Activated gamma-delta T cell treated with anti-CD3 and anti-CD28 coated beads, Interleukin-2, amount 50 U/mL, for 16 hours (primary cell): ENCODE data around the gene NRP1.

Experiments
- DNase-seq: peaks from one replicate; pipeline ENCODE4 v3.0.0-alpha.2; 2020; ENCODE audit warnings: low read depth

NRP1 gene

DNA sequence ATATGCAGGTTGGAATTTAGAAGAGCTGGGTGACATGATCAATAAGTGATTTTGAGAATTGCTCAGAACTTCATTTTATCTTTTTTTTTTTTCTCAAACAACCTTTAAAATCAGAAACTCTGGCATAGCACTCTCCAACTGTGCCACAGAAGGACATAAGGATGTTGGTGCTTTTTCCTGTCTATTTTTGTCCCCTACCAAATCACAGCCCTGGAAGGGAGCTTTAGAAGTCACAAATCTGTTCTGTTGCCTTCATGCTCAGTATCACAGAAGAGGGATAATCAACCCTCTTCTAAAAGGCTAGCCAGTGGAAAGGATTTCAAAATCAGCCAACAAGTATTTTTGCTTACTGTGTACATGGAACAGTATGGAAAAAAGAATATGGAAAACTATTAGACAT, 14.8 kb upstream of the NRP1 start:
- no peak for DNase-seq

DNA sequence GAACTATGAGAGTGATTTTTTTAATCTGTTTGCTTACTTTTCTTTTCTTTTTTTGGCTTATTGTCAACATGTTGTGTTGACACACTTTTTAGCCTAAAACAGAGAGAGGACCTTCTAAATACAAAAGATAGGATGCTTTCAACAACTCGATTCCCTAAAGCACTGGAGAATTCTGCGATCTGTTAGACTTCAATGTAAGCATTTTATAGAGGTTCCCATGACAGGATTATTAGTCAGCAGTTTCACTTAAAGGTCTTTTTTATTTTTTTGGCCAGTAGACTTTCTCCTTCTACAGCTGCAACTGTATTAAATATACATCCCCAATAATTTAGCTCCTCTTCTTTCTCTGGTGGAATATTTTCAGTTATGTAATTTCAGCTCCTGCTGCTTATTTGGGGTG, 12.7 kb upstream of the NRP1 start:
- DNase-seq: no peak

DNA sequence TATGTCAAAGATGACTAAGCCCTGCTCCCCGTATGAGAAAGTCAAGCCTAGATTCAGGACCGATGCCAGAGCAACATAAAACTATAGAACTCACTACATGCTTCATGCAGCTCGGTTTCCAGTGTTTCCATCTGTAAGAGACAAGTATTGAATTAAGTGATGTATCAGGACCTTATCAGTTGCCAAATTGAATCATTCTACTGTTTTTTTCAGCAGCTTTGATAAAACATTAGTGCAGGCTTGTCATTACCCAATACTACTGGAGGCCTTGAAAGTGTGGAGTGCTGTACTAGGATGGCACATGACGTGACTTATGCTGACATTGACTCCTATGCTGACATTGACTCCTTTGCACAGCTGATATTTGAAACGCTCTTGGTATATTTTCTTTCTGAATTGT, 10.8 kb upstream of the NRP1 start:
- no peak for DNase-seq

DNA sequence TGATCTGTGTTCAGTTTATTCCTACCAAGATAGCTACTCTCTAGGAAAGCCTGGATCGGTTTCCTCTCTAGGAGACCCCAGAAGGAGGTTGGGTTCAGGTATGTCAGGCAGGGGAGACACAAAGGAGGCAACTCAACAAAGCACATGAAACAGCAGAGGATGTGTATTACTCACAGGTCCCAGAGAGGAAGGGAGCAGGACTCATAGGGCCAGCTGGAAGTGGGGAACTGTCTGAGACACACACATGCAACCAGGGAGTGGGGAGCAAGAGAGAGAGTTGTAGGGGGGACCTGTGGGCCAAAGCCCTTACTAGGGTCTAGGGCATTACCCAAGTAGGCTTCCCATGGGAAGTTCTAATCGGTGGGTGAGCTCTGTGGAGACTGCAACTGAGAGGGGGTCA, 10.2 kb upstream of the NRP1 start:
- no peak for DNase-seq

DNA sequence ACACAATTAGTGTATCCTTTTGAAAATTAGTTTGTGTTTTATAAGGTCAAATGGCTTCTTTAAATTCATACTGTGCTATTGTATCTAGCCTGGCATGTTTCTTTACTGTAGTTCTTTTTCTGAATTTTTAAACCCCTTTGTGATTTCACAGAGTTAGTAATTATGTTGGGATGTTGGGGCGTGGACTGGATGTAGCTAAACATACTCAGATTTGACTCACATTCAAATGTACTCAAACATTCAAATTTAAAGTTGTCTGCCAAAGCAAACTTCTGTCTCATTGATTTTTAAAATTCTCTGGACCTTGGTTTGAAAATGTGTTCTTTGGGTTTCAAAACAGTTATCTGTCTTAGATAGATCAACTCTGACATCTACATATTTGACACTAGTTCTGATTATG, 7.2 kb upstream of the NRP1 start:
- DNase-seq: no peak

DNA sequence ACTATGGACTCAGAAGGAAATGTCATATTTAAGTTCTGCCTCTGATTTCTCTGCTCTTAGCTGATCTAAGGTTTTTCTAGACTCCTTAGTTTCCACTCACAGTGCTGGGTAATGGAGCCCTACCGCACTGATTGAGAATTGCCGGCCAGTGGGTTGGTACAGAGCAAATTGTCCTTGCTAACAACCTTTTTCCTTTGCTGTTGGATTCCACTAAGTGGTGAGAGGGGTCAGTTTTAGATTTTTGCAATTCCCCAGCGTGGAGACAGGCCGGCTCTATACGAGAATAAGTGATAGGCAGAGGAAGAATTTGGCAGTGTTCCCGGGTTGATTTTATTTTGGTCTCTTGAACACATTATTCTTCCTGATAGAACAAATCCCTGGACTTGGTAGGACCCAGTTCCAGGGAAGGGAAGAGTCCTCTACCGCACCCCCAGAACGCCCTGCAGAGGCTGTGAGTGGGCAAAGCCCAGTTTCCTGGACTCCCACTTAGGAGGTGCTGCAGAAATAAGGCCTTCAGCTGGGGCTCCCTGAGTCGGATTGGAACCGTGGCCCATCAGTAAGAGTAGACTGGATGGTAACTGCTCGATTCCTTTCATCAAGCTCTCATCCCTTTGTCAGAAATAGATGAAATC, 3.0 kb upstream of the NRP1 start:
- DNase-seq: no peak

DNA sequence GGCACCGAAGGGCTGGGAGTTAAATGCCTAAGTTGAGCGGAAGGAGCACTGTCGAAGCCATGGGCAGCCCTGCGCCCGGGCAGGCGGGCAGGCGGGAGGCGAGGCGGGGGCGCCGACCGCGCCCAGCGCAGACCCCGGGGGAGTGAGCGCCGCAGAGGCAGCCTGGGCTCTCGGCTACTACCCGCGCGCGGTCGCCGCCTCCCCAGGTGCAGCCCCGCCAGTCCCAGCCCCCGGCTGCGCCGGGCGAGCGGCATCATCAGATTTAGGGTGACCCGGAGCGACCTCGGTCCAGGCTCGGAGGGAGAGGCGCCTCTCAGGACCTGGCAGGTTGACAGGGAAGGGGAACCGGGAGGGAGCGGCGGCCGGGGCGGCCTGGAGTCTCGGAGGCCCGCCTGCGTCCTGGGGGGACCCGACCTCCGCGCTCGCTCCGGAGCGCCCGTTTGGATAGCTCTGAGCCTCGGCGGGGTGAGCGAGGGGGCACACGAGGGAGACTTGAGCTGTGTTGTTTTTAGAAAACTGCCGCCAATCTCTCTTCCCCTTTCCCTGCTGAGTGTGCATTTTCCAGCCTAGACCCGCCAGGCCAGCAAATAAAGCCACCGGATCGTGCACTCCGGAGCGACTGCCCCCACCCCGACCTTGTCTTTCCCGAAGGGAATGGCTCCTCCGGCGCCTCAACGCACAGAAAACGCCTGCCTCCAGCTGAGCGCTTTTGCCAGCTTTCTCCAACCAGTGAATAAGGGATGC, 2.3 kb upstream of the NRP1 start:
- no peak for DNase-seq

DNA sequence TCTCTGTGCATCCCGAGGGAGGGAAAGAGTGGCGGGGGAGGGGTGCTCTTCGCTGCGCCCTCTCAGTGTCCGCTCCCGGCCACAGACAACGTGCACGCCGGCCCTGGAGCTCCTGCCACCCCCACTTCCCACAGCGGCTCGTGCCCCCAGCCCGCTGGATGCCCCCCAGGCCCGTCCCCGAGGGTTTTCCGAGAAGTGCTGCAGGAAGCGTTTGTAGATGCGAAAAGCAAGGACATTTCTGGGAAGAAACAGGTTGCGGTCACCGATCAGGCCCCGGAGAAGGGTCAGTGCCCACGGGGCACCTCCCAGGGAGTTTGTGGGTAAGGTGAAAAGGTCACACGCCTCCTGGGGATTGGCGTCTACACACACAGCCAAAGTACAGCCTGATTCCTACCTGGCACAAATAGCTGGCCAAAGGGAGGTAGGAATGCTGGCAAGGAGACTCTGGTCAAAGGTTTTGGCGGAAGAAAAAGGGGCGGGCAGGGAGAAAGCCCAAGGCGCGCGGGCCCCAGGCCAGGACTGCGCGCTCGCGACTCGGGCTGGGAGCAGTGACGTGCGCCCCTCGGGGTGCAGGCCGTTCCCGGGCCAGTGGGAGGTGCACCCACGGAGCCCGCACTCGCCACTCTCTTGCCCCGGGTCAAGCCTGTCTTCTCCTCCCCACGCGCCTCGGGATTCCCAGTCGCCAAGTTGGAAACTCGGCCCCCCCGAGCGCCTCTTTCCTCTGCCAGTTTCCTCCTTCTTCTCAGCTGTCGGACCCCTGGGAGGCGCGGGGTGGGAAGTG, 1.5 kb upstream of the NRP1 start:
- DNase-seq: no peak

DNA sequence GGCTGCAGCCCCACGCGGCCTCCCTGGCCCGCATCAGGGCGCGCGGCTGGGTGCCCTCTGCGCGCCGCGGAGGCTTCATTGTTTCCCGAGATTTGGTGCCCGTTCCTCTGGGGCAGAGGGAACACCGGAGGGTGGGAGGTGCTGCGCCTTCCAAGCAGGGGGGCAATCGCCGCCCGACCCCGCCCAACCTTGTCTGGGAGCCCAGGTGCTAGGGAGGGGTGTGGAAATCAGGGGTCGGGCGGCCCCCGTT, 1.0 kb upstream of the NRP1 start:
- no peak for DNase-seq

DNA sequence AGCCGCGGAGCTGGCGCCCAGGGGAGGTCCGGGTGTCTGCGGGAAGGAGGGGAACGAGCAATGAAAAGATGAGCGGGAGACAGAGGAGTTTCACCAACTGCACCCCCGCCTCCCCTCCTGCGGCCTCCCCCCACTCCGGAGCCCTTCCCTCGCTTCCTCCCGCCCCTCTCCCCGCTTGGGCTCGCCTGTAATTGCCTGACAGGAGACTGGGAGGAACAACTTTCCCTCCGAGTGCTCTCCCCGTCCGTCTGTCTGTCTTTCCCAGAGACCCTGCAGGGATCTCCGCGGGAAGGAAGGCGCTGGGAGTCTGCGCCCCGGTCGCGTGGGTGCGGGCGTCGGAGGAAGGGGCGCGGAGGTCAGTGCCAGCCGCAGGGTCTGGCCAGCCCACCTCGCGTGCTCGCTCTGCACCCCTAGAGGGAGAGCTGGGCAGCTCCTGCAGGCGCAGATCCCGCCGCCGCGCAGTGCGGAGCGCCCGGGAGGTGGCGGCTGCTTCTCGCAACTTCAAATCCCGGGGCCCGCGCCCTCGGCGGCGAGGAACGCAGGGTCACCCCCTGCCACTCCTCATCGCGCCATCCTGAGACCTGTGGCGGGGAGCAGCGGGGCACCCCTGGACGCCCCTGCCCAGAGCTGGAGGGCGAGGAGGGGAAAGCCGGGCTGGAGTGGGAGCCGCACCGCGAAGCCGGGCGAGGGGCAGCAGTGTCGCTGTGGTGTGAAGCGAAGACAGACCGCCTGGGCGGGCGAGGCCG, 511 bp upstream of the NRP1 start:
- DNase-seq: no peak

DNA sequence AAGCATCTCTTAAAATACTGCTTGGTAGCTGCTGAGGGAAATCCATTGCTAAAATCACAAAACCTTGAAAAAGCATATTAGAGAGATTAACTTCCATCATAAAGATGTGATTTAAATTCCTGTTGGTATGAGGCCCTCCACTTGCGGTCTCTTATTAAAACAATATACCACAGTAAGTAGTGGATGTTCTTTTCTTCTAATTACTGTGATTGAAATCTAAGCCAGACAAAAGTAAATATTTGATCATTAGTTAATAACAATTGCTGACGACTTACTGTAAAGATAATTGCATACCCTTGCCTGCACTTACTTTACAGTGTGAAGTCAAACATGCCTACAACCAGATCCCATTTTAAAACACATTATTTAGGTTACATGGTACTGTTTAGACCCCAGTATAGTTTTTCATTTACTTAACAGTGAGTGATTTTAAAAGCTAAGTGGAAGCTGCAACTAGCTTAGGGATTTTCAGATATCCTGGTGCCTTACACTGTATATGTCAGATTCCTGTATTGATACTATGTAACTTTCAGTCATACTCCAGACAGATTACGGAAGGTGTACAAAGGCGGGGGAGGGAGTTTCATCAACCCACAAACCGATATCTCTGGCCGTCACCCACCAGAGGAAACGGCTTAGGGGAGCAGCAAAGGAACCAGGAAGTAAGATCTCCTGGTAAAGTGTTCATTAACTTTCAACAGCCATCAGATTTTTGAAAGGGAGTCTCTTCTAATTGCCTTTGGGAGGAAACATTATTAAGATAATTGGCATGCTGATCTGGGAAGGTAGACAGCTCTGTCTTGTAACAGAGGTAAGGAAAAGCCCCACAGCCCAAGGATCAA, 986 bp downstream of the NRP1 start:
- DNase-seq: no peak

DNA sequence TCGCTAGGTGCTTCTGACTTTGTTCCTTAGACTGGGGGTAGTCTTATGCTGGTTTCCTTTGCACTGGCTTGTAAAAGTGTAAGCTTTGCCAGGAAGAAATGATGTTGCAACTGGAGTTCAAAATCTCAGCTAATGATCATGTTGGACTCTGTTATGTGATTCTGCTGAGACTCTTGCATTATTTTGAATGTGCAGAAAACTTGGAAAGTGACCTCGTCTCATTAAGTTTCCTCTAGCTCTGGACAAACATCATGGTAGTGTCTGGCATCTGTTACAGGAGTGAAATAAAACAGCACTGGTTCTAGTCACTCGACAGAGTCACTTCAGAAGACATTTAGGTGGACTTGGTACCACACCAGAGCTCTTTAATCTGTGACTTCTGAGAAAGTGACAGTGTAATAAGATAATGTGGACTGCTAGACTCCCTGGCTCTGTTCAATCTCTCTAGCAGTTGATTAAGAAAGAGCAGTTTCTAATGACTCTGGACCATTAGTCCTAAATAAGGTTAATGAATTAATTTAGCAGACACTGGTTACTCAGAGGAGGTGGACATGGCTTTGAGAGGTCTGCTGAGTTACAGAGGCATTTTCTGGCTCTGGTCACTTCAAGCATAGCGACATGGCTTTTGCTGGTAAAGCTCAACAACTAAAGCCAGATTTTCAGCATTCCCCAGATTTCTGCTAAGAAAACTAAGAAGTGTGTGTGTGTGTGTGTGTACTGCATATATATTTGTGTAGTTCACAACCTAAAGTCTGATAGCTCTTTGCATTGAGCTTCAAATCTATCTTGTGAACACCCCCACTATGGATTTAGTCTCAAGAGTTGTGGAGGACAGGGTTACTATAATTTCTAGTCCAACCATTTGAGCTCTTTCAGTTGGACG, 2.0 kb downstream of the NRP1 start:
- no peak for DNase-seq

DNA sequence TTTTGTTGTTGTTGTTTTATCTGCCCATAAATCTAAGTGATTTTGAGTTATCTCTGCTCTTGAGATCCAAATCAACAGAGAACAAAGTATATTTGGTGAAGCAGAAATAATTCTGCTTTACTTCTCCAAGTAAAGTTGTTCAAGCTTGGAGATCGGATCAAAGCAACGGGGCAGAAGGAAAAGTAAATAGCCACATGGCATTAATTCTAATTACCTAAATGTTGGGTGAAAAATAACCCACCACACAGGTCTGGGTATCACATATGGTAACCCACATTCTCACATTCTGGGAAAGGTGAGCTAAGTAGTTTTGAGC, 3.1 kb downstream of the NRP1 start:
- DNase-seq: no peak

DNA sequence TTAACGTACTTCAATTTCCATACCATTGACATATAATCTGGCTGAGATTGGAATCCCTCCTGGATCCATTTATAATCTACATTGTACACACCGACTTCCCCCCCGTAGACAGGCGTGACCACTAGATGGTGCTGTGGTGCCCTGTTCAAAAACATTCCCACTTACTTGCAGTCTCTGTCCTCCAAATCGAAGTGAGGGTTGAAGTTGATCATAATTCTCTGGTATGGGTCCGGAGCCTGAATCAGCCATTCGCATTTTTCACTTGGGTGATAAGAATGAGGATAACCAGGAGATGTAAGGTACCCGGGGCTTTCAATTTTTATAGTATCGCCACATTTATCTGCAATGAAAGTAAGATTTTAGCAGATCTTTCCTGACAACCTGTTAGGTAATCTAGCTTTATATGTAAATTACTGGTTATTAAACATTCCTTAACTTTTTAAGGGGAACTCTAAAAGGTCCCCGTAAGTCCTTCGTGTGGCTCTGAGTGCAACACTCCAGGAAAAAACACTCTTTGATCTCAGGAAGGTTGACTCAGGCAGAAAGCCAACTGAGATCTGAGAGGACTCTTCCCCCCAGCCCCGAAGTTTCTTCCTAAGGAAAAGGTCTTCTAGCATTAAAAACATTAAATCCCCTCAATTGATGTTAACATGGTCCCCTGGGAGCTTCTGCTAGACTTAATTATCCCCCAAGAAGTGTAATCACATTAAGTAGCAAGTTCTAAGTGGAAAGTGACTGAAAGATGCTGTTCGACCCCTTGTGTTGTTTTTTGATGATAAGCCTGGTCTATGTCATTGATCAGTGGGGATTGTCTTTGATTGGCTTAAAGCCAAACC, 3.7 kb downstream of the NRP1 start:
- DNase-seq: peak; percentile 61

DNA sequence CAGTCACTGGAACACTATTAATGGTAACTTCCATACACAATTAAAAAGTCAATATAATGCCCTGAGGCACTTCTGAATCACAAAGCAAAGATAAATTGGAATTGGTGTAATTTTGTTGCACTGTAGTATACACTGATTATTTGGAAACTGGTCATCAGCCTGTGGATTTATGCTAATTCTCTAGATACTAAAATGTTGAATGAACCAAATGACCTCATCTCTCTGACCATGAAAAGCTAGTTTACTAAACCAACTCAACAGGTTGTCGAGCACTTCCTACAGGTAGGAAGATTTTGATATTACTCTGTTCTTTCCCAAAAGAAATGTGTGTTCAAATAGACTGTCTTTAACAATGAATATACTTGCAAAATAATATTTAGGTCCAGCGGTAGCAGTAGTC, 5.3 kb downstream of the NRP1 start:
- no peak for DNase-seq

DNA sequence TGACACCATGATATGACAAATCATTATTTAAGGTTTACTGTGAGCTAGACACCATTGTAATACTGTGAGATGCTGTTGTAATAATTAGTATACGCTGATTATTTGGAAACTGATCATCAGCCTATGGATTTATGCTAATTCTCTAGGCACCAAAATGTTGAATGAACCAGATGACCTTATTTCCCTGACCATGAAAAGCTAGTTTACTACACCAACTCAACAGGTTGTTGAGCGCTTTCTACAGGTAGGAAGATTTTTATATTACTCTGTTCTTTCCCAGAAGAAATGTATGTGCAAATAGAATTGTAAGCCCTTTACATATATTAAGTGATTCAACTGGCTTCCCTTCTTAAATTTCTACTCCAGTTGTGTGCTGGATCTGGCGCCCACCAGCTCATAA, 6.2 kb downstream of the NRP1 start:
- no peak for DNase-seq

DNA sequence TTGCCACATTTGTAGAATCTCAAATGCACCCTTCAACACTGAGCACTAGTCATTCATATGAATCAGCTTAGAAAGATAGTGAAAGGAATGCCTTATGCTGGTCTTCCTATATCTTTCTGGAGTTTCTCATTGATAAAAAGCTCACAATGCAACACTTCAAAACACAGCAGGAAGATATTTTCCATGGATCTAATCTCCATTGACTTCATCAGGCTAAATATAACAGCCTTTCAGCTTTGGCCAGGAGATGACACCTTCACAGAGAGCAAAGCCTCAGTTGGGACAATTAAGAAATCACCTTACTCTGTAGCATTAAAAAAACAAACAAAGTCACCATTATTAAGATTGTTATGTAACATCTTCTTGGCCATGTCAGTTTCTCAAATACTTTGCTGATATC, 6.7 kb downstream of the NRP1 start:
- DNase-seq: no peak

DNA sequence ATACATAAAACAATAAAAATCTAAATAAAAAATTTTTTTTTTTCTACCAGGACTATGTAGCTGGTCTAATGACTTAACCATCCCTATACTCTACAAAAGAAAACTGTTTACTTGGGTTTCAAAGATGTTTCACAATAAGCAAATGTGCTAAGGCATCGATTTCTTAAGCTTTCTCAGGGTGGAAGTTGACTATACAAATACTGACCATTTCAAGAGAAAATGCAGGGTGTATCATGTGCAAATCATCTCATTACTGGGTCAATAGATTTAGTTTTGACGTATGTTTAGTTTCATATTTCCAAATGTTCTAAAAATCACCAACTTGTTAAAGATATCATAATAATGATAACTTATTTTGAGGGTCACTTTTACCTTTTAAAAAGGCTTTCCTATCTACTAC, 7.5 kb downstream of the NRP1 start:
- no peak for DNase-seq

DNA sequence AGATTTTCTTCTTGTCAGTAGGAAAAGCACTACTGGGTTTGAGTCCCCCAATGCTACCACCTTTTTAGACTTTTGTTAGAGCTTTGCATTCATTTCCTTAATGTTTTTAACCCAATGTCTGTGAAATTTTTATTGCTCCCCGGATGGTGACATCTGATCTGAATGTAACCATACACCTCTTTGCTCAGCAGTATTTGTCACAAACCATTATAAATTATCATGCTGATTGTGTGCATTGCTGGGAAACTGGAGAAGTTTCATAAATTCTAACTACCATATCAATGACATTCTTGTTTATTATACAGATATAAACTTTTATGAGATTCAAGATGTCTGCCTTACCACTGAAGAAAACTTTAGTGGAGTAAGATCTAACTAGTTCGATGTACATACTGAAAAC, 8.5 kb downstream of the NRP1 start:
- DNase-seq: no peak

DNA sequence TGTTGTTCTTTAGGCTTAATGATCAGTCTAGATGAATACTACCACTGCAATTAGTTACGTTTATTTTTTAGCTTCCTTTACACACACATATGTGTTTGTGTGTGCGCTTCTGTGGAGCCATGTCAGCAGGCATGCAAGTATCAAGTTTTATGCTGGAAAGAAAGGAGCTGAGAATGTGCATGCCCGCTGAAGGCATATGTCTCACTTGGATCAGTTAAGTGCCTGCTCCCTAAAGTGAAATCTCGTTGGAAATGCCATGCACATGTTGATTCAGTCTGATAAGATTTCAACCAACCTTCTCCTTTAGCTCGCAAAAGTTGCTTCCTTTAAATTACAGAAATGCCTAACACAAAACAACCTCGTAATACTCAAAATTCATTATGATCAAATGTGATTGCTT, 10.7 kb downstream of the NRP1 start:
- no peak for DNase-seq
